Measurements from ENCODE around the gene PTPRQ.

Gene PTPRQ

GRCh38 chr12:80712866-80713265 is 268.8 kb downstream of the PTPRQ start:
- POLR2A ChIA-PET, result no interaction called here

GRCh38 chr12:80713419-80713818 is 269.4 kb downstream of the PTPRQ start:
- POLR2A ChIA-PET, result no interaction called here
- H3K4me3 ChIP-seq (ENCODE audit: low read depth, low read length), result no peak overlapping the region

More at GRCh38 chr12:80712866-80713265, 268.8 kb downstream of the PTPRQ start:
- Histone ChIP-seq H3K27ac (ENCODE audit: extremely low read depth, low read depth, low read length) (no peak overlapping the region), H3K36me3 (ENCODE audit: control insufficient read depth in 2 of 2, insufficient read depth in 1 of 2, low read length in 2 of 2) (no peaks in the 10 kb centered on the region), H3K4me3 (ENCODE audit: low read depth, low read length) (no peak overlapping the region), H3K9me3 (ENCODE audit: control insufficient read depth, insufficient read depth, low read depth, low read length) (no peaks in the 10 kb centered on the region), H3K4me1 (ENCODE audit: control insufficient read depth, insufficient read depth, low read length) (no peaks in the 10 kb centered on the region)
- CTCF ChIA-PET, result interaction anchor here (0.7 kb wide), 1 partner anchor 63 kb away, joined by 3 read pairs; no protein-coding TSS in a partner anchor
- TF ChIP-seq ZNF157 (tag by site-specific recombination; IDR thresholded peaks at IDR 0.05) (no peak), ZNF280D (tag by site-specific recombination; IDR thresholded peaks at IDR 0.05) (no peak), ZNF404 (tag by site-specific recombination; IDR thresholded peaks at IDR 0.05) (no peak), ZNF48 (tag by site-specific recombination; IDR thresholded peaks at IDR 0.05) (no peak), EGR2 (tag by site-specific recombination; IDR thresholded peaks at IDR 0.05; ENCODE audit: low read depth) (no peak), GFI1B (tag by site-specific recombination; IDR thresholded peaks at IDR 0.05) (no peak), ZNF585B (tag by site-specific recombination; IDR thresholded peaks at IDR 0.05) (no peak), ZBTB26 (tag by site-specific recombination; optimal IDR thresholded peaks at IDR 0.05) (no peak), ZNF416 (tag by site-specific recombination; IDR thresholded peaks at IDR 0.05) (no peak)

More at GRCh38 chr12:80713419-80713818, 269.4 kb downstream of the PTPRQ start:
- H3K9me3 ChIP-seq (ENCODE audit: control insufficient read depth, insufficient read depth, low read depth, low read length), result no peaks in the 10 kb centered on the region
- no peak for TF ChIP-seq RBAK (tag by site-specific recombination; IDR thresholded peaks at IDR 0.05)
- no peak for TF ChIP-seq ZNF274 (IDR thresholded peaks at IDR 0.05; ENCODE audit: low read length)
- no peak for TF ChIP-seq ZNF274 (tag by site-specific recombination; IDR thresholded peaks at IDR 0.05; ENCODE audit: borderline replicate concordance)
- TF ChIP-seq ZNF660 (tag by site-specific recombination; IDR thresholded peaks at IDR 0.05), result no peak
- TF ChIP-seq ZFP69B (tag by site-specific recombination; IDR thresholded peaks at IDR 0.05), result no peak
- no peak for TF ChIP-seq ZNF571 (tag by site-specific recombination; IDR thresholded peaks at IDR 0.05)
- TF ChIP-seq WT1 (tag by site-specific recombination; IDR thresholded peaks at IDR 0.05), result no peak
- no peak for TF ChIP-seq CTCF (tag by site-specific recombination; IDR thresholded peaks at IDR 0.05)
- TF ChIP-seq ZNF10 (tag by site-specific recombination; IDR thresholded peaks at IDR 0.05), result no peak
- TF ChIP-seq ZFP37 (tag by site-specific recombination; IDR thresholded peaks at IDR 0.05), result no peak
- no peak for TF ChIP-seq ZNF132 (tag by site-specific recombination; IDR thresholded peaks at IDR 0.05; ENCODE audit: borderline replicate concordance)
- no peak for TF ChIP-seq ZNF354C (tag by site-specific recombination; IDR thresholded peaks at IDR 0.05; ENCODE audit: borderline replicate concordance, low read depth)
- TF ChIP-seq ZNF777 (tag by site-specific recombination; IDR thresholded peaks at IDR 0.05; ENCODE audit: borderline replicate concordance), result no peak
- TF ChIP-seq ZNF174 (tag by site-specific recombination; IDR thresholded peaks at IDR 0.05), result no peak
- TF ChIP-seq ZNF341 (tag by site-specific recombination; IDR thresholded peaks at IDR 0.05; ENCODE audit: low read depth), result no peak
- TF ChIP-seq ZNF600 (tag by site-specific recombination; IDR thresholded peaks at IDR 0.05), result no peak
- TF ChIP-seq ZNF510 (tag by site-specific recombination; IDR thresholded peaks at IDR 0.05; ENCODE audit: insufficient replicate concordance), result no peak
- no peak for TF ChIP-seq ZNF148 (tag by site-specific recombination; IDR thresholded peaks at IDR 0.05; ENCODE audit: borderline replicate concordance)
- TF ChIP-seq ZNF214 (tag by site-specific recombination; IDR thresholded peaks at IDR 0.05; ENCODE audit: borderline replicate concordance), result no peak
- no peaks in the 10 kb centered on the region for H3K4me1 ChIP-seq (ENCODE audit: control insufficient read depth, insufficient read depth, low read length)
- no peak overlapping the region for H3K27ac ChIP-seq (ENCODE audit: extremely low read depth, low read depth, low read length)
- H3K36me3 ChIP-seq (ENCODE audit: control insufficient read depth in 2 of 2, insufficient read depth in 1 of 2, low read length in 2 of 2), result no peaks in the 10 kb centered on the region
- CTCF ChIA-PET, result no interaction called here

All from HEK293 (cell line).